GM12874 (cell line): ENCODE data around the gene SS18L1.

Source experiments
- TF ChIP-seq, protein P1 (sequence below): IDR thresholded peaks from 2 replicates; pipeline ENCODE4 v1.5.1; 2011; ENCODE audit warnings: low read depth, mild to moderate bottlenecking, control low read depth, low read length, moderate library complexity; ENCODE audit not compliant: insufficient read depth

SS18L1 gene

DNA sequence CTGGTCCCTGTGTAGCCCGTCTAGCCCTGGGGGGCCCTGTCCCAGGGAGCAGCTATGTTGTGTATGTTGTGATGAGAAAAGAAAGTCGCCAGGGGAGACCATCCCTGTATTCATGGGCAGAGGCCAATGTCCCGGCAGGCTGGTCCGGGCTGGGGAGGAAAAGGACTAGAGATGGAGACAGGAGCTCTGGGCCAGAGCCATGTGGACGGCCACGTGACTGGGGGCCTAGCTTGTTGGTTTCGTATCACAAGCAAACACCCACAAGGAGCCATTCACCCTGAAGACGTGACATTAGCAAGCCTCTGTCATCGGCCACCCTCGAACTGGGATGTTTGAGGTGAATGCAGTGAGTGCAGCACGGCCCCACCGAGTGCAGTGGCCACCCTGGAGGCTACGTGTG lies 79.4 kb downstream of the SS18L1 start:
- TF ChIP-seq, protein P1, sequence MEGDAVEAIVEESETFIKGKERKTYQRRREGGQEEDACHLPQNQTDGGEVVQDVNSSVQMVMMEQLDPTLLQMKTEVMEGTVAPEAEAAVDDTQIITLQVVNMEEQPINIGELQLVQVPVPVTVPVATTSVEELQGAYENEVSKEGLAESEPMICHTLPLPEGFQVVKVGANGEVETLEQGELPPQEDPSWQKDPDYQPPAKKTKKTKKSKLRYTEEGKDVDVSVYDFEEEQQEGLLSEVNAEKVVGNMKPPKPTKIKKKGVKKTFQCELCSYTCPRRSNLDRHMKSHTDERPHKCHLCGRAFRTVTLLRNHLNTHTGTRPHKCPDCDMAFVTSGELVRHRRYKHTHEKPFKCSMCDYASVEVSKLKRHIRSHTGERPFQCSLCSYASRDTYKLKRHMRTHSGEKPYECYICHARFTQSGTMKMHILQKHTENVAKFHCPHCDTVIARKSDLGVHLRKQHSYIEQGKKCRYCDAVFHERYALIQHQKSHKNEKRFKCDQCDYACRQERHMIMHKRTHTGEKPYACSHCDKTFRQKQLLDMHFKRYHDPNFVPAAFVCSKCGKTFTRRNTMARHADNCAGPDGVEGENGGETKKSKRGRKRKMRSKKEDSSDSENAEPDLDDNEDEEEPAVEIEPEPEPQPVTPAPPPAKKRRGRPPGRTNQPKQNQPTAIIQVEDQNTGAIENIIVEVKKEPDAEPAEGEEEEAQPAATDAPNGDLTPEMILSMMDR, result no peak

DNA sequence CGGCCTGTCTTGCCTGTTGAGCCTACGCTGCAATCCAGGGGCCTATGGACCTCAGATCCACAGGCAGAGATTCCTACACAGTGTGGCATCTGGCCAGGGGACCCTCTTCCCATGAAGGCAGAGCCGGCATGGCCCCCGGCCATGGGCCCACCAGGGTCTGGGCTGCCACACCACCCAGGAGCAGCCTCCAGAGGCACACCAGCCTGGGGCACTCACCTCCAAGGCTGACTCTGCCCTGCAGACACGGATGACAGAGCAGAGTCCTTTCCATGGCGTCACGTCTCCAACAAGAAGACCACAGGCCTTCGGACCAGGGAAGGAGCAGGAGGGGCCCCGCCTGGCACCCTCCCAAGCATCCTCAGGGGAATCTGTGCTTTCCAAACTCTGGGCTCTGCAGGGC lies 80.0 kb downstream of the SS18L1 start:
- TF ChIP-seq, protein P1, result no peak

DNA sequence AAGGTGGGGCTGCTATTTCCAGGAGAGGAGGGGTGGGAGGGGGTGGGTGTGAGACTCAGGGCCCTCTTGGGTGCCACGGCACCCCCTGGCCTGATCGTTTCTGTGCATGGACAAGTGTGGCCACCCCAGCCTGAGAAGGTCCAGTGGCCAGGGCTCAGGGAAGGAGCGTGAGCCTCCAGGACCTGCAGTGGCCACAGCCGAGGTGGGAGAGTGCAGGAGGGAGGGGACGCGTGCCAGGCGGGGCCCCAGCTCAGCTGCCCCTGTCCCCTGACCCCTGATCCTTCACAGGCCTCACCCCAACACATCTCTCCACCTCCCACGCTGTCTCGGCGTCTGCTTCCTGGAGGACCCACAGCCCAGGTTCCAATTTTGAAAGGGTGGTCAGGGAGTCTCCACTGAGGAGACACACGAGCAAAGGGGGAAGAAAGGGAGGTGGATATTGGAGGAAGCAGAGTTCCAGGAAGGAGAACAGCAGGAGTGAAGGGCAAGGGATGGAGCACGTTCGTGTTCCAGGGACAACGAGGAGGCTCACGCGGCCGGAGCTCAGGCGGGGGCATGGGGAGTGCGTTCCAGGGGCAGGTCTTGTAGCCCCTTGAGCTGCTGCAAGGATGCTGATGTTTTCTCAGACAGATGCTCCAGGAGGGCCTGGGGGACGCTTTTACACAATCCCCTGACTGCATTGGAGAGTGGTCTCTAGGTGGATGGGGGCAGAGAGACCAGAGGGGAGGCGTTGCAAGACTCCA lies 80.7 kb downstream of the SS18L1 start:
- TF ChIP-seq, protein P1, result no peak

DNA sequence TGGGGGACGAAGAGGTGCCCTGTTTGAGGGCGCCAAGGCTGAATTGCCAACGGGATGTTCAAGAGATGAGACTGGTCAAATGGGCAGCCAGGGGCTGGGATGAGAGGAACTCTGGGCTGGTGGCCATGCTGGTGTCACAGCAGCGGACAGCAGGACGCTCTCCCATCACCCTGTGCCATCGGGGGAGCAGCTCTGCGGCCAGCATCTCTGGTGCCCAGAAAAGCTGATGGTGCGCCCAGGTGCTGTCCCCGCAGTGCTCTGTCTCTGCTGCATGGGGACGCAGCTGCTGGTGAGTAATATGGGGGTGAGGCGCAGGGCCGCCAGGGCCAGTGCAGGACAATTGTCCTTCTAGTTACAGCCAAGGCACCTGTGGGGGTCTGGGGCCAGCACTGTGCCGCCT lies 81.5 kb downstream of the SS18L1 start:
- TF ChIP-seq, protein P1, result no peak

DNA sequence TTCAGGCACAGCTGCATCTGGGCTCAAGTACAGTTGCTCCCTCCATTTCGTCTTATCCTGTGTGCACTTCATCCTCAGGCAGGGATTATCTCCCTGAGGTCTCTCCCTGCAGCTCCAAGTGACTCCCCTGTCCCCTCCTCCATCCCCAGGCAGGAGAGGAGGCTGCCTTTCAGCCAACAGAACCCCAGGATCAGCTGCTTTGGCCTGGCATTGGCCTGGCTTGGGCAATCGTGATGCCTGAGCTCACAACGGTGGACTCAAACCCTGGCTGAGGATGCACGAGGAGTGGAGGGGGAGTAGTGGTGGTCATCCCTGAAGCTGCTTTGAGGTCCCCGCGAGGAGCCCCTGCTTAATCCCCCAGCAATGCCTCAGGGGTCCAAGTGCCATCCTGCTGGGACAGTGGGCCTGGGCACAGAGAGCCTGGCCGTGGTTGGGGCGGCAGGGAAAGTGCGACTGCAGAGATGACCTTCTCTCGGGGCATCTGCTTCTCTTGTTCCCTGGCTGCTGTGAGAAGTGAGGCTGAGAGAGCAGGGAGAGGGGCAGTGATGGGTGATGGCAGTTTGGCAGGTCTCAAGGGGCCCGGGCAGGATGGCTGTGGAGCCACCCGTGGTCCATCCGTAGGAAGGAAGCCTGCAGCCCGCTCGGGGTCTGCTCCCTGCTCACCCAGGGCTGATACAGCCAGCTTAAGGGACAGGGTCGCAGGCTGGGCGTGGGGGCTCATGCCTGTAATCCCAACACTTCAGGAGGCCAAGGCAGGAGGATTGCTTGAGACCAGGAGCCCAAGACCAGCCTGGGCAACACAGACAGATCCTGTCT lies 82.5 kb downstream of the SS18L1 start:
- TF ChIP-seq, protein P1, result no peak

DNA sequence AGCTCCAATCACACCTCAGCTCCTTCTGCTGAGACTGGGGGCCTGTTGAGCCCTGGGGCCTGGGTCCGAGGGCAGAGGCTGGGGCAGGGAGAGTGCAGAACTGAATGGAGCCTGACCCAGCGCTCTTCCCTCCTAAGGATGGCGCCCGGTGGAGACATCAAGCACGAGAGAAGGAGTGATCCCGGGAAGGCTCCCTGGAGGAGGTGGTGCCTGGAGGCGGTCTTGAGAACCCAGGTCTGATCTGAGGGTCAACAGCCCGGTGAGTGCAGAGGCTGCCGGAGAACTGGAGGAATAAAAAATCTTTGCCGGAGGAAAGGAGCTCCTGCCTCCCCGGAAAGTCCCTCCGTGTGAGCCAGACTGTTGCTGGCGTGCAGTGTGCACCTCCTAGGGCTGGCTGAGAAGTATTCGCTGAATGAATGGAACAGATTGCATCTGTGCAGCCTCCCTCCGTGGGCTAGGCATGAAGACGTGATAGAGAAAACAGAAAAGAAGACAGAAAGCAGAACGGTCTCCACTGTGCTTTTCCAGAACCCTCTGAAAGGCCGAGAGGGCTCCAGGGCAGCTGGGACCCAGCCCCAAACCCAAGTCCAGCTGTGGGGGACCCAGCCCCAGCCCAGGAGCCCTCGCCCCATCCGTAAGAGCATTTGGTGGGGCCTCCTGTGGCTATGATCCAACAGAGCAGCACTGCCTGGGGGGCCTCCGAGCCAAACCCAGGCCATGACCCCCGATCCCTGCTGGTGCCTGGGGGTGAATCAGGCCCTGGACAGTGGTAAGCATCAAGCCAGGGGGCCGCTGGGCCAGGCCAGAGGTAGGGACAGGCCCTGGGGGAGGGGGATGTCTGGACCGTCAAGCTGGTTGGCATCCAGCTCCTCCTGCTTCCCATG lies 83.4 kb downstream of the SS18L1 start:
- TF ChIP-seq, protein P1, result no peak

DNA sequence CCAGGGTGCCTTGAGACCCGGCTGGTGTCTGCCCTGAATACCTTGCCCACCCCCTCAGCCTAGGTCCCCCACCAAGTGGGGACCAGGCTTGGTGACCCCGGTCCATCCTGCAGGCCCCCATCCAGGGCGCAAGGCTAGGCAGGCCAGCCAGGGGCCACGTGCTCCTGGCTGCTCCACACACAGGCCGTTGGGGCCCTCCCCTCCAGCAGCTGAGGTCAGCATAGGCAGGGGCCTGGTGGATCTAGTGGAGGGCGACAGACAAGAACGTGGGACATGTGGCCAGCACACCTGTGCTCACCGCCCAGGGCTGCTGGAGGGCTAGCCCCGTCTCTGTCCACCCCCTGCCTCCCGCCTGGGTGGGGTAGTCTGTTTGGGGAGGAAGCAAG lies 84.0 kb downstream of the SS18L1 start:
- TF ChIP-seq, protein P1, result no peak
